ENCODE results near the gene TRABD. TPM values are rescaled to one million over a fixed set of nuclear protein-coding genes. Genes with fewer than 3 reads are reported as not detected.

The TRABD gene
- total and polyA plus RNA-seq, 11 donors, result 14.3 to 32.9 (median 18.0) TPM

- TF ChIP-seq, protein P1, sequence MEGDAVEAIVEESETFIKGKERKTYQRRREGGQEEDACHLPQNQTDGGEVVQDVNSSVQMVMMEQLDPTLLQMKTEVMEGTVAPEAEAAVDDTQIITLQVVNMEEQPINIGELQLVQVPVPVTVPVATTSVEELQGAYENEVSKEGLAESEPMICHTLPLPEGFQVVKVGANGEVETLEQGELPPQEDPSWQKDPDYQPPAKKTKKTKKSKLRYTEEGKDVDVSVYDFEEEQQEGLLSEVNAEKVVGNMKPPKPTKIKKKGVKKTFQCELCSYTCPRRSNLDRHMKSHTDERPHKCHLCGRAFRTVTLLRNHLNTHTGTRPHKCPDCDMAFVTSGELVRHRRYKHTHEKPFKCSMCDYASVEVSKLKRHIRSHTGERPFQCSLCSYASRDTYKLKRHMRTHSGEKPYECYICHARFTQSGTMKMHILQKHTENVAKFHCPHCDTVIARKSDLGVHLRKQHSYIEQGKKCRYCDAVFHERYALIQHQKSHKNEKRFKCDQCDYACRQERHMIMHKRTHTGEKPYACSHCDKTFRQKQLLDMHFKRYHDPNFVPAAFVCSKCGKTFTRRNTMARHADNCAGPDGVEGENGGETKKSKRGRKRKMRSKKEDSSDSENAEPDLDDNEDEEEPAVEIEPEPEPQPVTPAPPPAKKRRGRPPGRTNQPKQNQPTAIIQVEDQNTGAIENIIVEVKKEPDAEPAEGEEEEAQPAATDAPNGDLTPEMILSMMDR (IDR thresholded peaks at IDR 0.05), result no peak
- no peak for TF ChIP-seq POLR2A (IDR thresholded peaks at IDR 0.05)
- WGBS, 4 donors, result 91 to 94% (median 92%) methylated on average over 34 to 44 of the region's 44 CpGs
- intact Hi-C loops (cut with DNase I), result no loop called here
- Histone ChIP-seq H3K9me3 (no peaks in the 10 kb centered on the region), H3K36me3 (peaks cover 0 to 60% (median 19%) of the 10 kb centered on the region in 9 donors), H3K27me3 (no peaks in the 10 kb centered on the region), H3K27ac (no peak overlapping the region), H3K4me3 (no peak overlapping the region), H3K4me1 (peaks cover 5 to 42% (median 25%) of the 10 kb centered on the region in 12 donors)
- ATAC-seq (no peak), DNase-seq (peak in 1 of 5 donors; percentile 21)
Observed at GRCh38 chr22:50194037-50194805, 8.5 kb downstream of the TRABD start.

- peak in 1 of 5 donors; percentile 24 for DNase-seq
Observed at GRCh38 chr22:50196256-50196655, 10.5 kb downstream of the TRABD start.

DNA sequence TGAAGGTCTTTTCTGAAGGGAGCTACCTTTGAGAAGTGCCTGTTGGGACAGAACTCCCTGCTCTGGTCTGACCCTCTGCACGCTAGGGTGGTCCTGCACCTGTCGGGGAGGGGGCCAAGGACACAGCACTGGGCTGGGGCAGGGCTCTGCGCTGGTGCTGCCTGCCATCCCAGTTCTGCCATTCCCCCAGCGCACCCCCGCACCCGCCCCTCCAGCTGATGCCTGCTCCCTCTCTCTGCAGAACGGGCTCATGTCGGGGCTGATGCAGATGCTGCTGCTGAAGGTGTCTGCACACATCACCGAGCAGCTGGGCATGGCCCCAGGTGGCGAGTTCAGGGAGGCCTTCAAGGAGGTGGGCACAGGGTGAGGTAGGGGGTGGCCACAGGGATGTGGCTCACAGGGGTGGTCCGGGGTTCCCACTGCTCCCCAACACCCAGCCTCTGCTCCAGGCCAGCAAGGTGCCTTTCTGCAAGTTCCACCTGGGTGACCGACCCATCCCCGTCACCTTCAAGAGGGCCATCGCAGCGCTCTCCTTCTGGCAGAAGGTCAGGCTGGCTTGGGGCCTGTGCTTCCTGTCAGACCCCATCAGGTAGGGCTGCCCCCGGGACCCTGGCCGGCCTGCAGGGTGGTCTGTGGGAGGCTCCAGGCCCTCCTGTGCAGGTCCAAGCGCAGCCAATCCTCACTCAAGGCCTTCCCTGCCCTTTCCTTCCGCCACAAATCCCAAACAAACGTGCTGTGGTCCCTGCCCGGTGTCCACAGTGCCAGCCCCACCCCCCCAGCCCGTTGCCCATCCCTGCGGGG, 11.5 kb downstream of the TRABD start:
- Histone ChIP-seq H3K9me3 (no peaks in the 10 kb centered on the region), H3K4me1 (peaks cover 0 to 30% (median 14%) of the 10 kb centered on the region in 12 donors), H3K27me3 (no peaks in the 10 kb centered on the region), H3K4me3 (no peak overlapping the region), H3K36me3 (peaks cover 0 to 60% (median 19%) of the 10 kb centered on the region in 9 donors), H3K27ac (no peak overlapping the region)
- TF ChIP-seq POLR2A (IDR thresholded peaks at IDR 0.05), result no peak
- TF ChIP-seq, protein P1 (IDR thresholded peaks at IDR 0.05), result no peak
- no peak for ATAC-seq
- intact Hi-C loops (cut with DNase I), result no loop called here
- 85 to 95% (median 87%) methylated on average over 12 to 23 of the region's 23 CpGs for WGBS, 4 donors
- DNase-seq, result peak in 1 of 5 donors; percentile 18

More at GRCh38 chr22:50196256-50196655, 10.5 kb downstream of the TRABD start:
- no peaks in the 10 kb centered on the region for H3K27me3 ChIP-seq
- ATAC-seq, result no peak
- no peak overlapping the region for H3K4me3 ChIP-seq
- H3K4me1 ChIP-seq, result peaks cover 0 to 33% (median 14%) of the 10 kb centered on the region in 12 donors
- 87 to 91% (median 90%) methylated on average over 11 to 18 of the region's 18 CpGs for WGBS, 4 donors
- H3K27ac ChIP-seq, result no peak overlapping the region
- no peak for TF ChIP-seq POLR2A (IDR thresholded peaks at IDR 0.05)
- TF ChIP-seq, protein P1 (IDR thresholded peaks at IDR 0.05), result no peak
- intact Hi-C loops (cut with DNase I), result no loop called here
- no peaks in the 10 kb centered on the region for H3K9me3 ChIP-seq
- peaks cover 0 to 60% (median 19%) of the 10 kb centered on the region in 9 donors for H3K36me3 ChIP-seq

All from heart left ventricle (tissue), 16 donors.